AG08395 (cell line): ENCODE measurements around the gene HAT1.

Experiments used
- DNase-seq: peaks from one replicate; pipeline ENCODE4 v3.0.0; 2012; ENCODE audit warnings: mixed read lengths, low spot score

The HAT1 gene

GRCh38 chr2:171919453-171919852 is 2.8 kb upstream of the HAT1 start:
- DNase-seq, result no peak

- DNase-seq, result no peak
Observed at GRCh38 chr2:171921970-171922229, 361 bp upstream of the HAT1 start.

GRCh38 chr2:171923206-171923605 is 945 bp downstream of the HAT1 start:
- DNase-seq, result peak; percentile 5

- no peak for DNase-seq
Observed at GRCh38 chr2:171924170-171924942, 2.1 kb downstream of the HAT1 start.

- no peak for DNase-seq
Observed at GRCh38 chr2:171930385-171930784, 8.1 kb downstream of the HAT1 start.

GRCh38 chr2:171939058-171939742 is 16.9 kb downstream of the HAT1 start:
- no peak for DNase-seq

GRCh38 chr2:171939743-171940071 is 17.4 kb downstream of the HAT1 start:
- no peak for DNase-seq

GRCh38 chr2:171941316-171941699 is 19.0 kb downstream of the HAT1 start:
- DNase-seq, result no peak

GRCh38 chr2:171943869-171944268 is 21.6 kb downstream of the HAT1 start:
- no peak for DNase-seq

- DNase-seq, result no peak
Observed at GRCh38 chr2:171952276-171952675, 30.0 kb downstream of the HAT1 start.

- no peak for DNase-seq
Observed at GRCh38 chr2:171952748-171953147, 30.5 kb downstream of the HAT1 start.

- no peak for DNase-seq
Observed at GRCh38 chr2:171956135-171956825, 34.0 kb downstream of the HAT1 start.

GRCh38 chr2:171957061-171957460 is 34.8 kb downstream of the HAT1 start:
- no peak for DNase-seq

- peak; percentile 71 for DNase-seq
Observed at GRCh38 chr2:171958475-171958874, 36.2 kb downstream of the HAT1 start.

- no peak for DNase-seq
Observed at GRCh38 chr2:171959998-171960397, 37.7 kb downstream of the HAT1 start.

- no peak for DNase-seq
Observed at GRCh38 chr2:171960570-171960969, 38.3 kb downstream of the HAT1 start.

GRCh38 chr2:171963198-171963597 is 40.9 kb downstream of the HAT1 start:
- no peak for DNase-seq

- no peak for DNase-seq
Observed at GRCh38 chr2:171964308-171964707, 42.0 kb downstream of the HAT1 start.

GRCh38 chr2:171965238-171965637 is 43.0 kb downstream of the HAT1 start:
- DNase-seq, result no peak

GRCh38 chr2:171965661-171966060 is 43.4 kb downstream of the HAT1 start:
- DNase-seq, result no peak

- no peak for DNase-seq
Observed at GRCh38 chr2:171966235-171966634, 44.0 kb downstream of the HAT1 start.

GRCh38 chr2:171966688-171967087 is 44.4 kb downstream of the HAT1 start:
- no peak for DNase-seq

GRCh38 chr2:171968509-171968908 is 46.2 kb downstream of the HAT1 start:
- no peak for DNase-seq
